ENCODE data around the gene MT4.

DNA sequence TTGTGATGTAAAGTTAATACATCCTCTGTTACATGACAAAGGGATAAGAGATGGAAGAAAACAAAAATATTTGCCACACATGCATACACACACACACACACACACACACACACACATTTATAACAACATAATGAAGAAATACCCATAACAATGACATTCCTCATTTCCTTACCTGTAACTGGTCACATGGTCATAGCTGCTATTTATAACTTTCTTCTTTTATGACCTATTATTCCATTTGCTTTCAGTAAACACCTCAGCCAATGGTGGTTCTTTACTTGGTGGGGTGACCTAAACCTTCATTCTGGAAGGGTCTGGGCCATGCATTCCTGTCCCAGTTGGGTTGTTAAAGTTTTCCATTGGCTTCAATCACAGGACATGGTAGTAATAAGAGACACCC, 48.8 kb downstream of the MT4 start:
- TF ChIP-seq SIN3A (IDR thresholded peaks at IDR 0.05; ENCODE audit: borderline replicate concordance, insufficient read depth, low read length) (no peak), POLR2AphosphoS5 (IDR thresholded peaks at IDR 0.05; ENCODE audit: low read depth, low read length) (no peak), TAF1 (IDR thresholded peaks at IDR 0.05; ENCODE audit: borderline replicate concordance, insufficient read depth, low read length) (no peak)

Data from PFSK-1 (cell line).